Measurements from ENCODE around the gene POLR2B.

DNA sequence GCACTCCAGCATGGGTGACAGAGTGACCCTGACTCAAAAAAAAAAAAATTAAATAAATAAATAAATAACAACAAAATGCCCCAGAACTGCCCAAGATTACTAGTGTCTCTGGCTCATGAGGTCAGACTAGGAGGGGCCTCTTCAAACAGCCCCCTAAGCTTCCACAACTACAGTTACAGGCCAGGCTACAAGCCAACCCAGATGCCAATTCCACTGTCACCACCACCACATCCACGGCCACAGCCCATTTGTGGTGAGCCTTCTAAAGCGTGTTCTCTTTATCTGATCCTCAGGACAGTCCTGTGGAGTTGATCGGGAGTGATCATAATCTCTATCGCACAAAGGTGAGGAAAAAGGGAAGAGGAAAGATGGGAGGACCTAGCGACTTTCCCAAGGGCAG, 94.9 kb downstream of the POLR2B start:
- TF ChIP-seq, protein P1, sequence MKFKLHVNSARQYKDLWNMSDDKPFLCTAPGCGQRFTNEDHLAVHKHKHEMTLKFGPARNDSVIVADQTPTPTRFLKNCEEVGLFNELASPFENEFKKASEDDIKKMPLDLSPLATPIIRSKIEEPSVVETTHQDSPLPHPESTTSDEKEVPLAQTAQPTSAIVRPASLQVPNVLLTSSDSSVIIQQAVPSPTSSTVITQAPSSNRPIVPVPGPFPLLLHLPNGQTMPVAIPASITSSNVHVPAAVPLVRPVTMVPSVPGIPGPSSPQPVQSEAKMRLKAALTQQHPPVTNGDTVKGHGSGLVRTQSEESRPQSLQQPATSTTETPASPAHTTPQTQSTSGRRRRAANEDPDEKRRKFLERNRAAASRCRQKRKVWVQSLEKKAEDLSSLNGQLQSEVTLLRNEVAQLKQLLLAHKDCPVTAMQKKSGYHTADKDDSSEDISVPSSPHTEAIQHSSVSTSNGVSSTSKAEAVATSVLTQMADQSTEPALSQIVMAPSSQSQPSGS (CRISPR knock-in tag; IDR thresholded peaks at IDR 0.05; ENCODE audit: borderline replicate concordance, low read depth) = no peak
- TF ChIP-seq NFYB (CRISPR knock-in tag; conservative IDR thresholded peaks at IDR 0.05; ENCODE audit: low read depth) = no peak
- TF ChIP-seq, protein P2, sequence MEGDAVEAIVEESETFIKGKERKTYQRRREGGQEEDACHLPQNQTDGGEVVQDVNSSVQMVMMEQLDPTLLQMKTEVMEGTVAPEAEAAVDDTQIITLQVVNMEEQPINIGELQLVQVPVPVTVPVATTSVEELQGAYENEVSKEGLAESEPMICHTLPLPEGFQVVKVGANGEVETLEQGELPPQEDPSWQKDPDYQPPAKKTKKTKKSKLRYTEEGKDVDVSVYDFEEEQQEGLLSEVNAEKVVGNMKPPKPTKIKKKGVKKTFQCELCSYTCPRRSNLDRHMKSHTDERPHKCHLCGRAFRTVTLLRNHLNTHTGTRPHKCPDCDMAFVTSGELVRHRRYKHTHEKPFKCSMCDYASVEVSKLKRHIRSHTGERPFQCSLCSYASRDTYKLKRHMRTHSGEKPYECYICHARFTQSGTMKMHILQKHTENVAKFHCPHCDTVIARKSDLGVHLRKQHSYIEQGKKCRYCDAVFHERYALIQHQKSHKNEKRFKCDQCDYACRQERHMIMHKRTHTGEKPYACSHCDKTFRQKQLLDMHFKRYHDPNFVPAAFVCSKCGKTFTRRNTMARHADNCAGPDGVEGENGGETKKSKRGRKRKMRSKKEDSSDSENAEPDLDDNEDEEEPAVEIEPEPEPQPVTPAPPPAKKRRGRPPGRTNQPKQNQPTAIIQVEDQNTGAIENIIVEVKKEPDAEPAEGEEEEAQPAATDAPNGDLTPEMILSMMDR (IDR thresholded peaks at IDR 0.05) = no peak
